HG03521 (cell line): ENCODE data around the gene C3orf20.
"Not testable (repeated sequence)": the region's sequence is repeated elsewhere in the genome, so short reads cannot be mapped to it uniquely, and the experiment has no call there.

Experiments used
- ATAC-seq: cut with Tn5 transposase; IDR thresholded peaks from one replicate; pipeline ENCODE4 v1.9.1; 2021; ENCODE audit warnings: mild to moderate bottlenecking, moderate library complexity; ENCODE audit not compliant: unreplicated experiment

The C3orf20 gene

DNA sequence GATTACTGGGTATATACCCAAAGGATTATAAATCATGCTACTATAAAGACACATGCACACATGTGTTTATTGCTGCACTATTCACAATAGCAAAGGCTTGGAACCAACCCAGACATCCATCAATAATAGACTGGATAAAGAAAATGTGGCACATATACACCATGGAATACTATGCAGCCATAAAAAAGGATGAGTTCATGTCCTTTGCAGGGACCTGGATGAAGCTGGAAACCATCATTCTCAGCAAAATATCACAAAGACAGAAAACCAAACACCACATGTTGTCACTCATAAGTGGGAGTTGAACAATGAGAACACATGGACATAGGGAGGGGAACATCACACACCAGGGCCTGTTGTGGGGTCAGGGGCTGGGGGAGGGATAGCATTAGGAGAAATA is 78.0 kb downstream of the C3orf20 start:
- not testable (repeated sequence) for ATAC-seq

DNA sequence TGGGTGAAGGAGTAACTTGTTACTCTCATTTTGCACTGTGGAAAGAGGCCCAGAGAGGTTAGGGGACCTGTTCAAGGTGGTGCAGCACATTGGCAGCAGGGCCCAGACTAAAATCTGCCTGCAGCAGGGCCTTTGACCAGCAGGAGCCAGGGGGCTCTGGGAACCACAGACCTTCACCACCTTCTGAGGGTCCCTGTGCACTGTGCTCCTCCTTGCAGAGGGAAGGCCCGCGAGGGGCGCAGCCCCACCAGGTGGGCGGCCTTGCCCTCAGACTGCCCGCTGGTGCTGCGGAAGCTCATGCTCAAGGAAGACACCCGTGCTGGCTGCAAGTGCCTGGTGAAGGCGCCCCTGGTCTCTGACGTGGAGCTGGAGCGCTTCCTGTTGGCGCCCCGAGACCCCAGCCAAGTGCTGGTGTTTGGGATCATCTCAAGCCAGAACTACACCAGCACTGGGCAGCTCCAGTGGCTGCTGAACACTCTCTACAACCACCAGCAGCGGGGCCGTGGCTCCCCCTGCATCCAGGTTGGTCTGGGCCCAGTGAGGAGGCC is 82.3 kb downstream of the C3orf20 start:
- ATAC-seq = no peak

DNA sequence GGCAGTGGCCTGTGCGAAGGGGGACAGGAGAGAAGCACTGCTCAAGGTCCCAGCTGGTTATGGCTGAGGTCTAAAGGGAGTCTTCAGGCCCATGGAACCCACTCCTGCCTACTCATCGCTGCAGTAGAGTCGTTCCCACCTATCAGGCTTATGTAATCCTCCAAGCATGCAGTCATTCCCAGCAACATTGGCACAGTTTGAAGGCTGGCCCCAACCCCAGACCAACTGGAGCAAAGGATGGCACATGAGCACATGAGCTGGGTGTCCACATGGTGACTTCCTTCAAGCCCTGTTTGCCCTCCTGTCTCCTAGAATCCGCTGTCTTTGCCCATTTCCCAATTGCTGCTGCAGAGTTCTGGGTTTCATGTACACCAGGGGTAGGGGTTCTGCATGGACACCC is 83.4 kb downstream of the C3orf20 start:
- no peak for ATAC-seq

GRCh38 chr3:14758959-14759358 is 84.0 kb downstream of the C3orf20 start:
- no peak for ATAC-seq

DNA sequence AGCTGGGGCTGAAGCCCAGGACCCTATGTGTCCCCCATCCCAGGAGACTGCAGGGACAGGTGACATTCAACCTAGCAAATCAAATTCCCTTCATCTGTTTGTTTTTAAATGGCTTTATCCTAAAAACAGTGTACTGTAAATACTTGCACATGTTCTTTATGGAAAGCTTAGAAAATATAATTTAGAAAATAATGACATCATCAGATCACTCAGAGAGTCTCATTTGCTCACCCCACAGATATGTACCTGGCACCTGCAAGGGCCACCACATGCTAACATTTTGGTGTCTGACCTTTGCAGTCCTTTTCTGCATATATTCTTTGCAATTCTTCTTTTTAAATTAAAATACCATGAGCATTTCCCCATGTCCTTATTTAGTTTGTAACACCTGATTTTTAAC is 85.2 kb downstream of the C3orf20 start:
- no peak for ATAC-seq

- ATAC-seq = no peak
Measured at GRCh38 chr3:14761121-14761672, 86.3 kb downstream of the C3orf20 start.

GRCh38 chr3:14761866-14762265 is 86.9 kb downstream of the C3orf20 start:
- no peak for ATAC-seq

- ATAC-seq = no peak
Measured at GRCh38 chr3:14762701-14763100, 87.8 kb downstream of the C3orf20 start.

DNA sequence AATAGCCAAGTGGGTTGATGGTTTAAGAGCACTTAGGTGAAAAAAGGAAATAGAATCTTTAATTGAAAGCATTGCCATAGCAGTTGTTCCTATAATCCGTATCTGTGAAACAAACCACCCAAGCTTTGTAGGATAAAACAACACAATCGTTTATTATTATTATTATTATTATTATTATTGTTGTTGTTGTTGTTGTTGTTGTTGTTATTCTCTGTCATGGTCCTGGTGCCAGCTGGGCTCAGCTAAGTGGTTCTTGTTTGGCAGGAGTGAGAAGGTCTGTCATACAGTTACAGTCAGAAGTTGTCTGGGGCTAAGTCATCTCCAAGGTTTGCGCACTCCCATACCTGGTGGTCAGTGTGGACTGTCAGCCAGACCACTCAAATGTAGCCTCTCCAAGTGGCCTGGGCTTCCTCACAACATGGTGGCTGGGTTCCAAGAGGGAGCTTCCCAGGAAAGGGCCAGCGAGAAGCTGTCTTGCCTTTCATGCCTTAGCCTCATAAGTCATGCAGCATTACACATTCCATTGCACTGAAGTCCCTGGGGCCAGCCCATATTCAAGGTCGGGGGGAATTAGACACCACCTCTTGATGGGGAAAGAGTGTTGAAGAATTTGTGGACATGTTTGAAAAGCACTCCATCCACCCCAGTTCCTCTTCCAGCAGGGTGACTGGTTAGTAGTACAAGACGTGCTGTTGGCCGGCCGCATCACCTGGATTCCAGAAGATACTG is 89.6 kb downstream of the C3orf20 start:
- no peak for ATAC-seq

DNA sequence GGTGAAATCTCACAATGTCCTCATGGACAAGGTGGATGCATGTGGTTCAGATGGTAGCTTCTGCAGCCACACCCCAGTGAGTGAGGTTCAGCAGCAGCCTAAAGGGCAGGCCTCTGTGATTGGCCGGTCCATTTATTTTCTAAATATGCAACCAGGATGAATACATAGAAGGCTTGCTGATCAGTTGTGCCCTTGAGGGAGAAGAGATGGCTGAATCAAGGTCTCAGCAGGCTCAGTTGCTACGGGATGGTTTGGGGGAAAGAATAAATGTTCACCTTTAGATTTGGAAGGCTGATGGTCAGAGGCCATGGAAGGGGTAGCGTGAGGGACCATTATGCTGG is 90.1 kb downstream of the C3orf20 start:
- no peak for ATAC-seq

DNA sequence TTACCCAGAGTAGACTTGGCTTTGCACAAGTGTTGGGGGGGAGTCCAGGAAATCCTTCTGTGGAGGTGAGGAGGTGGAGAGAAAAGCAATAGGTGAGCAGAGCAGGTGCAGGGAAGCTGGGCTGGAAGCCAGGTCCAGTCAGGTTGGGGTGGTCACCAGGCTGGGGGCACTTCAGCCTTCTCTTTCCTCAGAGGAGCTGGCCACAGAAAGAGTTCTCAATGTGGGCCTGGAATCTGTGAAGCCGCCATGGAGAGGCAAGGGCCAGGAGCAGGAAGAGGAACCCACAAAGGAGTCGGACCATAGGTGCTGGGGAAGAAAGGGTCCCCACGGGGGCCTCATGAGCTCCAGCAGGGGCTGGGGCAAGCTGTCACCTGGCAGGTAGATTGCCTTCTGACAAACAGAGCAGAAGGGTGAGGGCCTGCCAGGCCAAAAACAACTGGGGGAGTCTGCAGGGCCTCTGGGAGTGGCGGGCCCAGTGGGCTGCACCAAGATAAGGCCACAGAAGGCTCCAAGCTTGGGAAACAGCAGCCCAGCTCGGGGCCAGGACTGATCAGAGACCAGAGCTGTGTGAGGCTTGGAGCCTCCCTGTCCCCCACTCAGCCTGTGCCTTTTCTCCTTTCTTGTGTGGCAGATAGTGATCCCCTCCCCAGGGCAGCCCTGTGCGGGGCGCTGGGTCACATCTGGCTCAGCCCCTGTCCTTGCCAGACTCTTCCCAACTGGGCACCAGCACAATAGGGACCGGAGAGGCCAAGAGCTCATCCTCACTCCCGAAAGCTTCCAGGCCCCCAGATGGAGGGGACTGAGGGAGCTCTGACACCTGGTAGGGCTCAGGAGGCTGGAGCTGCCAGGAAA is 90.9 kb downstream of the C3orf20 start:
- no peak for ATAC-seq

DNA sequence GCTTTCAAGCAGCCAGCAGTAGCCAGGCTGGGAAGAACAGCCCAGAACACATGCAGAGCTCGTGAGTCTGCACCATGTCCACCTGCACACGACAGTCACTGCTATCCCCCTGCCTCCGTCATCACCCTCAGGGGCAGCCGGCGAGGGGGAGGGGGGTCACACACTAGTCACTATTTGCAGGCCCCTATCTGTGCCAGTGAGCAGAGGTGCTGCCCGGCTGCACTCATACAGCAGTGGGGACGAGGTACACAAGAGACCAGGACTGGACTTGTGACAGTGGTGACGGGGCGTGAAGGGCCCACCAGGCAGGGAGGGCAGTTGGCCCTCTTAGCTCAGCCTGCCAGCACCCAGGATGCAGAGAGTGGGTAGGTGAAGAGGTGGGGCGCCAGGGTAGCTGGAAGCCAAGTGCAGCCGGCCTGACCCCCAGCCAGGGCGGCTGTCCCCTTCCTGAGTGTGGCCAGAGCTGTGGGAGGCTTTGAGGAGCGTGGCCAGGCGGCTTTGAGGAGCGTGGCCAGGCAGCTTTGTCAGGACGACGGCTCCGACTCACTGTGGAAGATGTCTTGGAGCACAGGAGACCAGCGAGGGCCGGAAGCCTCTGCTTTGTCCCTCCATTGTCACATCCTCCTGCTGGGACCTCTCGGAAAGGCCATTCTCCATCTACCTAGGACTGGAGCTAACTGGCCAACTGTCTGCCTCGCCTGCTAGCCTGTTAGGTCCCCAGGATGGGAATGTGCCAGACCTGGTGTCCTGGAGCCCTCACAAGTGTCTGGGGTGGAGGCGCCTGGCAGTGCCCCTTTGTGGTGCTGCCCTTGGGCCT is 91.7 kb downstream of the C3orf20 start:
- ATAC-seq = no peak

DNA sequence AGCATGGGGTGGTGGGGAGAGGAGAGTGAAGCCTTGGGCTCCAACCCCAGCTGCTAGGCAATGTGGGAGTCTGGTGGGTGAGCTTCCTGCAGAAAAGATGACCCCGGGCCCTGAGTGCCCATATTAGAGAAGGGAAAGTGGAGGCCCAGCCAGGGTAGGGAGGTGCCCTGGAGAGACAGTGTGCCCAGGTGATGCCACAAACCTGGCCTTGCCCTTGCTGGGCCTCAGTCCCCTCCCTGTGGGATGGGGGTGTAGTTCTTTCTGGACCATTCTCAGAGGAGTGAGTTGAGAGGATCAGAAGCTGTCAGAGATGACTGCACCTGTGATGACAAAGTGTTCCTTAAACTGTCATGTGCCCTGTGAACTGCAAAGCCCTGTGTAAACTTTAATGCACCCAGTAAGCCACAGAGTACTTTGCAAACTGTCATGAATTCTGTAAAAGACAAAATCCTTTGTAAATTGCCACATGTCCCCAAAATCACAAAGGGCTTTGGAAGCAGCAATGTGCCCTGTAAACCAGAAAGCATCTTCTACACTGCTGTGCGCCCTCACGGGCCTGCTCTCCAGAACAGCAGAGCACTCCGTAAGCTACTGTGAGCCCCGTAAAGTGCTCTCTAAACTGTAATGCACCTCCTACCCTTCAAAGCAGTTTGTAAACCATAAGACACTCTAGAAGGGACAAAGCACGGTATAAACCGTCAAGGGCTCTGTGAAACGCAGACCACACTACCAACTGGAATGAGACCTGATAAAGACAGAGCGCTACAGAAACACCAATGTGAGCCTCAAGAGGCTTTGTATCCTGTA is 92.5 kb downstream of the C3orf20 start:
- no peak for ATAC-seq

DNA sequence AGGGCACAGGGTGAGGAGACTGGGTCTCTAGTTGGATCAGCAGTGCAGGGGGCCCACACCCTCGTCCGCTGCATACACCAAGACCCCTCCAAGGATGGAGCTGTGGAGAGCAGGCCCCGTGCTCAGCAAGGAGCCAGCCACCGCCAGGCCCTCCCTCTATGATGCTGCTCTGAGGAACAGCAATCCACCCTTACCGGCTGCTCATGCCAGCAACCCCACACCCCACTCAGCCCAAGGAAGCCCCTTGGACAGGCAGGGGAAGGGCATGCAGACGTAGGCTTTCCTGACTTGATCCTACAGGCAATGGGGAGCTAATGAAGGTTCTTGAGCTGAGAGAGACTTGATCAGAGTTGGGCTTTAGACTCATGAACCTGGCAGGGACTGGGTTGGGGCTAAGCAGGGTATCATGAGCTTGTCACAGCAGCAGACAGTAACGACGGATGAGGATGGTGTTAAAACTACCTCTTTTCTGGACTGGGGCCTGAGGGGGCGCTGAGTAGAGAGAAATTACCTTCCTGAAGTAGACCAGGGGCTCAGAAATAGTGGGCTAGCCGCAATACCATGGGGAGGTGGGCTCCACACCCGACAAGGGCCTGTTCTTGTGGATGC is 93.3 kb downstream of the C3orf20 start:
- no peak for ATAC-seq

- no peak for ATAC-seq
Measured at GRCh38 chr3:14768881-14769280, 93.9 kb downstream of the C3orf20 start.

DNA sequence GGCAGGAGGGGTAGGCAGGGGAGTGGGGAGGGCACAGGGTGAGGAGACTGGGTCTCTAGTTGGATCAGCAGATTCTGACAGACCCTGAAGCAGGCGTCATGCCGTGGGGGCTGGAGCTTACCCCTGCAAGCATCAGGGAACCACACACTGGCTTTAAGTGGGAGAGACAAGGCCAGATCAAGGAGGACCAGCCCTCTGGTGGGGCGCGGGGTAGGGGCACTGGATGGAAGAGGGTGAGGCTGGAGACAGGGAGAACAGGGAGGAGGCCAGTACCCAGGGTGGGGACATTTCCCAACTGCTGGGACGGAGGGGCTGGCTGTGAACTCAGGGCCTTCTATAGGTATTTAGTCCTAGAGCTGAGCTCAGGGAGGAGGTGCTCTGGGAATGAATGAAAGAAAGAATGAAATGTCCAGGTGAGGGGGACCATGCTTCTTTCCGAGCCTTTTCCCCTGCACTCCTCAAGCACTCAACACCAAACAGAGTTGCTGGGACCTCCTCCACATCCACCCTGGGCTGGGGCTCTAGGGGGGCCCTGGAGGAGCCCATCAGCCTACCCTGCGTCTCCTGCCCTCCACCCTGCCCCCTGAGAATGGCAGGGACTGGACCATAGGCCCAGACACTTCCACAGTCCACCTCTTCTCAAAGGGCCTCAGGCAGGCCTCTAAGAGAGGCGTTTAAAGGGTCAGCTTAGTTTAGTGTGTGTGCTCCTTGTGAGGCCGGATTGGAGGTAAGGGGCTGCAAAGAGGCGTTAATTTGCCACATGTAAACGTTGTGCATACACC is 94.8 kb downstream of the C3orf20 start:
- no peak for ATAC-seq

DNA sequence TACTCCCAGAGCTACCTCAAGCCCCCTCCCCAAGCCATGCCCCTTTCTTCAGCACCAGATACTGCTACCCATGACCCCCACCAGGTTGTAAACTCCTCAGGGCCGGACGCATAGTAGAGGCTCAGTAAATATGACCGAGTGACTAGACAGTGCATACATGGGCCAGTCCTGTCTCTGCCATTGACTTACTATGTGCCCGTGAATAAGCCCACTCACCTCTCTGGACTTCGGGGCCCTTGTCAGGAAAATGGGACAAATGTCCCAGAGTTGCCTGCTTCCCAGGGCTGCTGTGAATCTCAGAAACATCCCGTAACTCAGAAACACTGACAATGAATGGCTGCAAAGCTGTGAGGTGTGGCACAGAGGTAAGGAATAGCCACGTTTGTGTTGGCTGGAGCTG is 95.7 kb downstream of the C3orf20 start:
- ATAC-seq = no peak

DNA sequence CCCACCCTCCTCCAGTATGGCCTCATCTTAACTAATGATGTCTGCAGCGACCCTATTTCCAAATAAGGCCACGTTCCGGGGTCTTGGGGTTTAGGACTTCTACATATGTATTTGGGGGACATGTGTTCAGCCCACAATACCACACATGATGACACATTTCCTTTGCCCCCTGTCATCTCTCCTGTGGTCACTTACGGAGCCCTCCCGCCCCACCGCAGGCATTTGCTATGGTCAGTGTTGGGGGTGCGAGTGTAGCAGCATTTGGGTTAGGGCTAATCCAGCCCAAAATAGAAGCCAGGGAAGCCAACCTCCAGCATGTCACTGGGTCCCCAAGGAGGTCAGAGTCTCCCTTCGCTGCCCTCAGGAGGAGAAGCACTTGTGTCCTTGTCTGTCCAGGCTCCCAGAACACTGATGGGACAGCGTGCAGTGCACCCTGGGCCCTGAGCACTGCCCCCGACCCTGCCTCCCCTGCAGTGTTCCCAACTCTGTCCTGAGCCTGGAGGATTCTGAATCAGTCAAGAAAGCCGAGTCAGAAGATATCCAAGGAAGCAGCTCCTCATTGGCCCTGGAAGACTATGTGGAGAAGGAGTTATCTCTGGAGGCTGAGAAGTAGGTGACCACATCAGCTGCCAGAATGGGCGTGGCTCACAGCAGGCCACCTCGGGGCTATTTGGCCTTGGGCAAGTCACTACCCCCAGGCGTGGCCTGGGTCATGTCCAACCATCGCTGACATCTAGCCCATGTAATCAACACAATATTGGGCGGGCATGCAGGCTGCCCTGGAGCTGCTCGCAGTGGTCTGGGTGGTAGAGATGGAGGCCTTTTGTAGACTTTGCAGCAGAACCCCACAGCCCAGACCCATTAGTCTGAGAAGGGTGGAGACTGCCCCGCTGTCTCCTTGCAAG is 96.9 kb downstream of the C3orf20 start:
- ATAC-seq = no peak
